ENCODE measurements around the gene GNGT2.

DNA sequence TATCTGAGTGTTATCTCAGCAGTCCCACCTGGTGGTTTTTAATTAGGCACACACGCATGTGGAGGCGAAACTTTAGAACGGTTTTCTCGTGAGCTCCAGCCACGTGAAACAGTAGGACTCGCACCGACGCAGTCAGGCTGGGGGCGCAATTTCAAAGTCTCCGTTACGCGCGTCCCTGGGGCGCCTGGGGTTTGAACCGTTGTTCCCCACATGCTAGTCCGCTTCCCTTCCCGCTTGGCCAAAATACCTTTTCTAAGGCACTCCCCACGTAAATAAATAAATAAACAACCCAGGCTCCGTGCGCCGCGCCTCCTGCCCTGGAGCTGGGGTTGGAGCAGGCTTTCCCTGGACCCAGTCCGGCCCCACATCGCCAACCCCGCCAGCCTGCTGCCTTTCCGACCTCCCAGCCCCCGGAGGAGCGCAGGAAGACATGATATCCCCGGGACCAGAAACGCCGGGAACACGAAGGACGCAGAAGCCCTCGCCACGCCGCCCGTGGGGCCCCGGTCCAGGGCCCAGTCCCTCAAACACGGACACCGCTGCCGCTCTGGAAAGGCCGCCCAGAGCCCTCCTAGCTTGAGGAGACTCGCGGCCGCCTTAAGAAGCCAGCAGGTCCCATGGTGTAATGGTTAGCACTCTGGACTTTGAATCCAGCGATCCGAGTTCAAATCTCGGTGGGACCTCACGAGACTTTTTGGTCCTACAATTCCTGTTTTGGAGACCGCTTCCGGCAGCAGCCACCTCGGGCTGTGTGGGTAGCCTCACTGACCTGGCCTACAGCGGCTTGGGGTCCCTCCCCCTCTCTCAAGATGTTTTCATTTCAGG, 18.2 kb downstream of the GNGT2 start:
- TF ChIP-seq, protein P1, sequence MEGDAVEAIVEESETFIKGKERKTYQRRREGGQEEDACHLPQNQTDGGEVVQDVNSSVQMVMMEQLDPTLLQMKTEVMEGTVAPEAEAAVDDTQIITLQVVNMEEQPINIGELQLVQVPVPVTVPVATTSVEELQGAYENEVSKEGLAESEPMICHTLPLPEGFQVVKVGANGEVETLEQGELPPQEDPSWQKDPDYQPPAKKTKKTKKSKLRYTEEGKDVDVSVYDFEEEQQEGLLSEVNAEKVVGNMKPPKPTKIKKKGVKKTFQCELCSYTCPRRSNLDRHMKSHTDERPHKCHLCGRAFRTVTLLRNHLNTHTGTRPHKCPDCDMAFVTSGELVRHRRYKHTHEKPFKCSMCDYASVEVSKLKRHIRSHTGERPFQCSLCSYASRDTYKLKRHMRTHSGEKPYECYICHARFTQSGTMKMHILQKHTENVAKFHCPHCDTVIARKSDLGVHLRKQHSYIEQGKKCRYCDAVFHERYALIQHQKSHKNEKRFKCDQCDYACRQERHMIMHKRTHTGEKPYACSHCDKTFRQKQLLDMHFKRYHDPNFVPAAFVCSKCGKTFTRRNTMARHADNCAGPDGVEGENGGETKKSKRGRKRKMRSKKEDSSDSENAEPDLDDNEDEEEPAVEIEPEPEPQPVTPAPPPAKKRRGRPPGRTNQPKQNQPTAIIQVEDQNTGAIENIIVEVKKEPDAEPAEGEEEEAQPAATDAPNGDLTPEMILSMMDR (IDR thresholded peaks at IDR 0.05; ENCODE audit: low read depth, low read length, missing input control) = peak; percentile 20
- TF ChIP-seq RAD21 (IDR thresholded peaks at IDR 0.05) = no peak
- TF ChIP-seq, protein P2, sequence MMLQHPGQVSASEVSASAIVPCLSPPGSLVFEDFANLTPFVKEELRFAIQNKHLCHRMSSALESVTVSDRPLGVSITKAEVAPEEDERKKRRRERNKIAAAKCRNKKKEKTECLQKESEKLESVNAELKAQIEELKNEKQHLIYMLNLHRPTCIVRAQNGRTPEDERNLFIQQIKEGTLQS (IDR thresholded peaks at IDR 0.05) = peak; percentile 100
- peak in 1 of 2 donors; percentile 71 for TF ChIP-seq JUND (IDR thresholded peaks at IDR 0.05)
- TF ChIP-seq, protein P3, sequence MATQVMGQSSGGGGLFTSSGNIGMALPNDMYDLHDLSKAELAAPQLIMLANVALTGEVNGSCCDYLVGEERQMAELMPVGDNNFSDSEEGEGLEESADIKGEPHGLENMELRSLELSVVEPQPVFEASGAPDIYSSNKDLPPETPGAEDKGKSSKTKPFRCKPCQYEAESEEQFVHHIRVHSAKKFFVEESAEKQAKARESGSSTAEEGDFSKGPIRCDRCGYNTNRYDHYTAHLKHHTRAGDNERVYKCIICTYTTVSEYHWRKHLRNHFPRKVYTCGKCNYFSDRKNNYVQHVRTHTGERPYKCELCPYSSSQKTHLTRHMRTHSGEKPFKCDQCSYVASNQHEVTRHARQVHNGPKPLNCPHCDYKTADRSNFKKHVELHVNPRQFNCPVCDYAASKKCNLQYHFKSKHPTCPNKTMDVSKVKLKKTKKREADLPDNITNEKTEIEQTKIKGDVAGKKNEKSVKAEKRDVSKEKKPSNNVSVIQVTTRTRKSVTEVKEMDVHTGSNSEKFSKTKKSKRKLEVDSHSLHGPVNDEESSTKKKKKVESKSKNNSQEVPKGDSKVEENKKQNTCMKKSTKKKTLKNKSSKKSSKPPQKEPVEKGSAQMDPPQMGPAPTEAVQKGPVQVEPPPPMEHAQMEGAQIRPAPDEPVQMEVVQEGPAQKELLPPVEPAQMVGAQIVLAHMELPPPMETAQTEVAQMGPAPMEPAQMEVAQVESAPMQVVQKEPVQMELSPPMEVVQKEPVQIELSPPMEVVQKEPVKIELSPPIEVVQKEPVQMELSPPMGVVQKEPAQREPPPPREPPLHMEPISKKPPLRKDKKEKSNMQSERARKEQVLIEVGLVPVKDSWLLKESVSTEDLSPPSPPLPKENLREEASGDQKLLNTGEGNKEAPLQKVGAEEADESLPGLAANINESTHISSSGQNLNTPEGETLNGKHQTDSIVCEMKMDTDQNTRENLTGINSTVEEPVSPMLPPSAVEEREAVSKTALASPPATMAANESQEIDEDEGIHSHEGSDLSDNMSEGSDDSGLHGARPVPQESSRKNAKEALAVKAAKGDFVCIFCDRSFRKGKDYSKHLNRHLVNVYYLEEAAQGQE (IDR thresholded peaks at IDR 0.05) = no peak
- TF ChIP-seq, protein P4, sequence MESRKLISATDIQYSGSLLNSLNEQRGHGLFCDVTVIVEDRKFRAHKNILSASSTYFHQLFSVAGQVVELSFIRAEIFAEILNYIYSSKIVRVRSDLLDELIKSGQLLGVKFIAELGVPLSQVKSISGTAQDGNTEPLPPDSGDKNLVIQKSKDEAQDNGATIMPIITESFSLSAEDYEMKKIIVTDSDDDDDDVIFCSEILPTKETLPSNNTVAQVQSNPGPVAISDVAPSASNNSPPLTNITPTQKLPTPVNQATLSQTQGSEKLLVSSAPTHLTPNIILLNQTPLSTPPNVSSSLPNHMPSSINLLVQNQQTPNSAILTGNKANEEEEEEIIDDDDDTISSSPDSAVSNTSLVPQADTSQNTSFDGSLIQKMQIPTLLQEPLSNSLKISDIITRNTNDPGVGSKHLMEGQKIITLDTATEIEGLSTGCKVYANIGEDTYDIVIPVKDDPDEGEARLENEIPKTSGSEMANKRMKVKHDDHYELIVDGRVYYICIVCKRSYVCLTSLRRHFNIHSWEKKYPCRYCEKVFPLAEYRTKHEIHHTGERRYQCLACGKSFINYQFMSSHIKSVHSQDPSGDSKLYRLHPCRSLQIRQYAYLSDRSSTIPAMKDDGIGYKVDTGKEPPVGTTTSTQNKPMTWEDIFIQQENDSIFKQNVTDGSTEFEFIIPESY (IDR thresholded peaks at IDR 0.05) = no peak
- no peak for TF ChIP-seq TAF1 (conservative IDR thresholded peaks at IDR 0.05)
- peak in 1 of 2 donors; percentile 56 for TF ChIP-seq GABPA (IDR thresholded peaks at IDR 0.05 in 1 of 2, conservative IDR thresholded peaks at IDR 0.05 in 1 of 2)
- peak; percentile 59 to 70 for TF ChIP-seq RXRA (IDR thresholded peaks at IDR 0.05)
- no peak for TF ChIP-seq FOXA1 (IDR thresholded peaks at IDR 0.05)
- TF ChIP-seq FOXA2 (IDR thresholded peaks at IDR 0.05) = no peak

Measured in liver (tissue), 3 donors.